Stimulated activated CD4-positive, alpha-beta T cell treated with anti-CD3 and anti-CD28 coated beads, Interleukin-2, amount 100 ng/mL, for 48 hours (primary cell): ENCODE results near the gene MCM6.

Source experiments
- DNase-seq, 2 donors: peaks; one replicate each; pipeline ENCODE4 v3.0.0-alpha.2; 2020

The MCM6 gene

DNA sequence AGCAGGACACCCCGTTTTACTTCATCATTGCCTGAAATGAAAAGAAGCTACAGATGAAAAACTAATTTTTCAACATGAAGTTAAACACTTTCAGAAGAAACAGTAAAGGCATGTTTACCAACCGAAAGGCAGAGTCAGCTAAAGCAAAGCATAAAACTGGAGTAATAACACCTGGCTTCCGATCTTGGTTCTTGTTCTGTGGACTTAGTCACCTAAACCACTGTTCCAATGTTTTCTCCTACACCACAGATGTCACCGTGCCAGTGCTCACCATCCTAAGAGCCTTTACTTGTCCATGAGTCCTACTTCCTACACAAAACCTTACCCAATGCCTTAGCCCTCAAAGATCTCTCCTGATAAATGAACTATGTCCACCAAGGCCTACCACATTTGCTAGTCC, 13.5 kb downstream of the MCM6 start:
- DNase-seq = no peak

- DNase-seq = no peak
Observed at GRCh38 chr2:135853401-135853800, 22.8 kb downstream of the MCM6 start.

DNA sequence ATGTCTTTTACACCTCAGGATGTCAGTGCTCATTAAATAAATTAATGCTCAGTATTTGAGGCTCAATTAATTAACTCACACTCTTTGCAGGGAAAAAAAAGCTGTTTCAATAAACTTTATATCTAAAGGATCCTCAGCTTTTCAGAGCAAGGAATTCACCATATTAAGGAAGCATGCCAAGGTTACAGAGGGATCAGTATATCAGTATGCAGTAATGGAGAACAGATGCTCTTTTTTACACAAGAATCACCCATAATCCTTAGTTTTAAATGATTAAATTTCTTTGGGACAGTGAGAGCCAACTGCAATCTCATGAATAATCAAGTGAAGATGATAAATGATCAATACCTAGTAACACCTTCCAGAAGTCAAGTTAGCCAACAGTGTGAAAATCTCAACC, 24.4 kb downstream of the MCM6 start:
- DNase-seq = no peak

GRCh38 chr2:135850892-135851668, 25.2 kb downstream of the MCM6 start:
- DNase-seq = no peak

DNA sequence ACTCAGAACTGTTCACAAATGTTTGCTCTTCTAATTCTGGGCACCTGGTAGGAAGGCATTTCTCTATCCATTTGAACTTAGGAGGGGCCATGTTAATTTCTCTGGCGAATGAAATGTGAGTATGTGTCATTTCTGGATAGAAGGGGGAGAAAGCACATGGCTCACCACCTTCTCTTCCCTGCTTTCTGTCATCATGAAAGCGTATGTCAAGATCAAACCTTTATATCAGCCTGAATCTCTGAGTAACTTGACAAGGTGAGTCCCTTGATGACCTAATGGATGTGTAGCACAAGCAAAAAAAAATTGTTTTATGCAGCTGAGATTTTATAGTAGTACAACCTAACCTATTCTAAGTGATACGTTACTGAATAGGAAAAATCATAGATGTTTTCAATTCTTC, 27.2 kb downstream of the MCM6 start:
- no peak for DNase-seq

- DNase-seq = no peak
Observed at GRCh38 chr2:135845997-135846396, 30.2 kb downstream of the MCM6 start.

GRCh38 chr2:135845257-135845656, 31.0 kb downstream of the MCM6 start:
- DNase-seq = no peak

DNA sequence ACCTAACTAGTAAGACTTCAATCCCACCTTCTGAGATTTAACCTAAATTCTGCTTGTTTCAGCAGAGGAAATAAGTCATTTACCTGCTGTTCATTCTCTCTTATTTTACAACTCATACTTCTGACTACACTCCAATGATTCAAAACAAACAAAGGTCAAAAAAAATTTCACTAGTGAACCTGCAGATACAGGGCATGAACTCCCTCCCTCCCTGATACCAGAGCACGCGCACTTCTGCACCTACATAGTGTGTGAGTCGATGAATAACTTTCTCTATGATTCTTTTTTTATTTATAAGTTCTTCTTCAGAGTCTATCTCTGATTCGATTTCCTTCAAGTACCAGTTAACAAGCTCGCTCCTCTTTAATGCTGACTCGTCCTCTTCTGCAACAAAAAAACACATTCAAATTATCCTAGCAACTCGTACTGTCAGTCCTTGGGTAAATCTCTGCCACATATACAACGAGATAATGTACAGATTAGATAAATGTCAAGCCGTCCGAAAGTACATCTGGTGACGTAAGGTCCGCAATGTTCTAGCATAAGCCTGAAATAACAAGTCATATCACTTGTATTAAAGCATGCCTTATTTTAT, 31.8 kb downstream of the MCM6 start:
- DNase-seq = no peak

DNA sequence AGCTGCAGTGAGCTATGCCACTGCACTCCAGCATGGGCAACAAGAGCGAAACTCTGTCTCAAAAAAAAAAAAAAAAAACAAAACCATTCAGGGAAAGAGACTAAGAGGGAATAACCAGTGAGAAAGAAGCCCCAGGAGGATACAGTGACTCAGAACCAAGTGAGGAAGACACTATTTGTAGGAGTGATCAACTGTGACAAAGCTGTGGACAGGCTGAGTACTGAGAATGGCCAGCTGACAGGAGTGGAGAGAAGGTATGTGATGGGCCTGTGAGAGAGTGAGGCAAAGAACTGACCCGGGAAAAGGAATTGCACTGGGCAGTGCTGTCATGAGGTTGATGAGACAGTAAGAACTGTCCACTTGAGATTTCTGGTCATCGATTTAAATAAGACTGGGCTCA, 32.6 kb downstream of the MCM6 start:
- no peak for DNase-seq

DNA sequence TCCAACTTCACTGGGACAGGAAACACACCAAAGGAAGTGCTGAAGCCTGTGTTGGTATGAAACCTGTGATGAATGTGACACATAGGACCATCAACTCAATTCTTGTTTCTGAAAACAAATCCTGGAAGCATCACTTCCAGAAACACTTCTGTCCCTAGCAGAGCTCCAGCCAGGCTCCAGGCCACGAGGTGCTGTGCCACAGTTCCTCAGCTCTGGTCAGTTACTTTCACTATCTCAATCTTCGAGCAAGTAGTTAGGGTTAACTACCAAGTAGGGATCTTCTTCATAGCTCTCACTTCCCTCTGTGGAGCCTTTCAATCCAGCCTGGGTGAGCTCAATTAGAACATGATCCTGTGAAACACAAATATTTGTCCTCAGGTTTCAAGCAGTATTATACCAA, 35.6 kb downstream of the MCM6 start:
- DNase-seq = no peak

- no peak for DNase-seq
Observed at GRCh38 chr2:135839713-135840112, 36.5 kb downstream of the MCM6 start.

DNA sequence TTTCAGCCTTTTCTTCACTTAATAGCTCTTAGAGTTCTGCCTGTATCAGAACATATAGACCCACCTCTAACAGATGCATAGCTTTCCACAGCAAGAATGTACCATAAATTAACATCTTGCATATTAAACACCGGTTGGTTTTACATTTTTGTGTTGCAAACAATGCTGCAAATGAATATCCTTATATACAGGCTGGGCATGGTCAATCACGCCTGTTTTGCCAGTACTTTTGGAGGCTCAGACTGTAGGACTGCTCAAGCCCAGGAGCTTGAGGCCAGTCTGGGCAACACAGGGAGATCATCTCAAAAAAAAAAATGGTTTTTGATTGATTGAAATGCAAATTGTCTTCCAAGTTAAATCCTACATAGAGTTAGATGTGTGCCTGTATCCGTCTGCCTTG, 37.7 kb downstream of the MCM6 start:
- no peak for DNase-seq

DNA sequence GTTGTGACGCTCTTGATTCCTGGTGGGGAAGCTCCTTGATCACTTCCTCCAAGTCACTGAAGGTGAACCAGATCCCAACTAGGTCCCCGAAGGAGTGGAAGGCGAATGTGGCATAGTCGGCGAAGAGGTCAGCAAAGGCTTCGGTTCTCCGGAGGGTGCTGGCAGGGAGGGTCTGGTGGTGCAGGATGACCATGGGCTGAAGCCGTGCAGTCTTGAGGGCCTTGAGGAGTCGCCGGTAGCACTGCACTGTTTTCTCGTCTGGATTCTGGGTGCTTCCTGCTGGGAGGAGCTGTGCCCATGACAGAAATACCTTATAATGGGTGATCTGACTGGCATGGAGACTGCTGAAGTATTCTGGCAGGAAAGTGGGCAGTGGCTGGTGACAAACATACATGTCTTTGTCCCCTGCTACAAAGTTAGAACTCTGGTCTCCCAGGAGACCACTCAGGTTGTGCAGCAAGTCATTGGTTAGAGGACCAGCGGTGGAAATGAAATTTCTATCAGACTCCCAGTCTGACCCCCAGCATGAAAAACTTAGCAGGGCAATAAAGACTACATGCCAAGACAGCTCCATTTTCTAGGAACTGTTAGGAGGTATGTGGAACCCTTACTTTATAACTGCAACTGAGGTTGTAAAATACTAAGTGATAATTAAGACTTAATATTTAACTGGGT, 39.5 kb downstream of the MCM6 start, which contains the start of gene LCT:
TSS of gene LCT (minus strand) at position 589 of the 675 bp plus-strand sequence. CDS start at position 574, 15 bp downstream.
- no peak for DNase-seq

DNA sequence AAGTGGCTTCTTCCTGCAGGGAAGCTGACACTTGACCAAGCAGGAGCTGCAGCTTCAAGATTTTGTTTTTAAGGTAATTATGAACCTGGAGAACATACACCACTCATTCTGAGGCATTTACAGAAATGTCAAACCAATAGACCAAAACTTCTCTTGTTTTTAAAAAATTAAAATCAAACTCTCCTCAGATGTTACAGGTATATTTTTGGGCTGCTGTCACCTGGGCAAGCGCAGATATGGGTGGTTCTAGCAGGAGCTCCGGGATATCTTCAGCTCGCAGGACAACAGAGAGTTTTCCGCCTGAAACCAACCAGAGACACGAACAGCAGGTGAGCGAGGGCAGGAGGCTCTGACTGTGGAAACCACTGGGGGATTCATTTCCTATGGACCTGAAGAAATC, 43.4 kb downstream of the MCM6 start:
- DNase-seq = no peak

DNA sequence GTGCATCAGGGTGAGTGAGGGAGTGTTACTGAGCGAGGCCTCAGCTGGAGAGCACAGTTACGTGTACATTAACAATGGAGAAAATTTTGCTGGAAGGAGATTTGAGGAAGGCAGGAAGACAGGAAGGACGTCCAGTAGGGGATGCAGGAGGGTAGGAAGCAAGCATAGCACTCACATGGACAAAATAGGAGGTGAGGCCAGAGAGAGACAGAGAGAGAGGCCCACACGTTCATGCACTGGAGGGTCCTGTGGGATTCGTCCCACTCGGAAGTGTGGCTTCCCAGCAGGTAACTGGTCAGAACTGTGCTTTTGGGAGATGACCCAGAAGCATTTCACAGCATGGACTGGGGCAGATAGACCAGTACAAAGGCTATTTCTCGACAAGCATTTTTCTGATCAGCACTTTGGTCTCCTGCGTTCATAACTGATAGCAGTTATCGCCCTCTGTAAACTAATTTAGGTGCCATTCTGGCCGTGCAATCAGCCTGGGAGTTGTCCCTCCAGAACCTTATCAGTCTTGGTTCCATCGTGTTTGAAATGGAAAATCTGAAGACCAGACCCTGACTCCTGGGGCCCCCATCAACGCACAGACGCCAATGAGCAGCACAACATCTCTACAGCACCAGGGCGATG, 44.9 kb downstream of the MCM6 start:
- DNase-seq = no peak

DNA sequence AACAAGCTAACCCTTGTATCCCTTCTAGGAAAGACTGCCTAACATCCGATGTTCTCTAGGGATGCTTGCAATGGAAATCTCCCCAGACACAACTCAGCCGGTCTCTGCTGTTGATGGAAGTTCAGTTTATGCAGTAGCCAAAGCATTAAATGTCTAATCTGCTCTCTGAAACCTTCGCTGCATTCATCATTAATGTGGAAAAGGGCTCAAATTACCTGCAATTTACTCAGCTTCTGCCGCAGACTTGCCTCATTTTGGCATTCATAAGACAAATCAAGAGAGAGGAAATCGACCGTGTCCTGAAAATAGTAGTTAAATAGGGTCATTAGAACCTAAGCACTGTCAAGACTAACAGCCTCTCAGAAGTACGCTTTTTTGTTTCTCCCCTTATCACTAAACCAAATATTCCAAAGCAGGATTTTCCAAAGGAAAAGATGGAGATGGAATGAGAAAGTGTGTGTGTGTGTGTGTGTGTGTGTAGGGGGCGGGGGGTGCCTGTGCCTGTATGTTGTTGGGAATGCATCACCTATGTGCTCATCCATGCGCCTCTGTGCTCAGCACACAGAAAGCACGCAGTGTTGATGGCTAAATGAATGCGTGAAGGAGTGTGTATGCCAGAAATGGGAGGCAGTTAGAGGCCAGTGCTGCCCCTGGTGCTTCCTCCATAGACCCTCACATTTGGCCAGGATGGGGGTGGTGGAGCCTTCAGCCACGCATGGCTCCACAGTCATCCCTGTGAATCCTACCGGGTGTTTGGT, 46.7 kb downstream of the MCM6 start:
- no peak for DNase-seq

- DNase-seq = no peak
Observed at GRCh38 chr2:135826544-135826943, 49.7 kb downstream of the MCM6 start.

DNA sequence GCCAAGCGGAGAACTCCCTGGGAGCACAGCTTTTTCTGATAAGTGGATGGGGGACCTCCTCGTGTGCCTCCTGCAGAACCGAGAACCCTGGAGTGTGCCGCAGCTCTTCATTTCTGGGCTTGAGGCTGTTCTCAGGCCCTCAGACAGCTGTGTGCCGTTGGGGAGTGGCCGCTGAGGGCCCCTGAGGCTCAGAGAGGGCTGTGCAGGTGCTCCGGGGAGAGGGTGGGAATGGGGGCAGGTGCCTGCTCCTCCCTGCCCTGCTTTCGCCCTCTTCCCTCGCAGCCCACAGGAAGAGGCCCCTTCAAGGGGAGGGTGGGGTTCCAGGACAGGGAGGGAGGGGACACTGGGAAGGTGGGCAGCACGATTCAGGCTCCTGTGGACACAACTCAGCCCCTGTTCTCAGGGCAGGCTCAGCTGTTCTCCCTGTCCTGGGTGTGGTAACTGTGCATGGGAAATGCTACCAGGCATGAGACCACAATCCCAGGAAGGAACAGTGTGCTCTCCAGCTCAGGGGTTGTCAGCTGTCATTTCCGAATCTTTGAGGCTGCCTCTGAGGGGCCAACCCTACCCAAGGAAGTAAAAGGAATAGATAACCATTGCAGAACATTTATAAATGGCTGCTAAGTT, 50.6 kb downstream of the MCM6 start:
- DNase-seq = no peak

DNA sequence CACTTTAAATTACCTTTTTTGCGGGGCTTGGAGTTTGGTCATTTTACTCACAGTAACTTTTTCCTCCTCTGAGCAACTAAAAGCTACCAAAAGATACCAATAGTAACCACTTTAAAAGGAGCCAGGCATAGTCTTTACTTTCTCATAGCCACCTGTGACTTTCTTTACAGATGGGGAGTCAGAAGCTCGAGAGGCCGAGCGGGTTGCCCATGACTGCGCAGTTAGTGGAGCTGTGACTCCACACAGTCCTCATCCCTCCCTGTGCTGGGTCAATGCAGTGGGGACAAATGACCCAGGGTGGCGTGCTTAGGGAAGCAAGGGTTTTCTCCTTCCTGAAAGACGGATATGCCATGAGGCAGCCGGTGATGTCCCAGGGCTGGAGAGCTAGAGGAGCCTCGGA, 51.1 kb downstream of the MCM6 start:
- DNase-seq = no peak

GRCh38 chr2:135822855-135823254, 53.4 kb downstream of the MCM6 start:
- DNase-seq = no peak

GRCh38 chr2:135821190-135821589, 55.1 kb downstream of the MCM6 start:
- DNase-seq = no peak

GRCh38 chr2:135820003-135820618, 56.1 kb downstream of the MCM6 start:
- peak; percentile 71 to 74 for DNase-seq
